Measurements from ENCODE around the gene RELL2.
"Not testable (repeated sequence)": the region's sequence is repeated elsewhere in the genome, so short reads cannot be mapped to it uniquely, and the experiment has no call there.

RELL2 gene

GRCh38 chr5:141609044-141609443 is 27.8 kb upstream of the RELL2 start:
- Histone ChIP-seq H3K9ac (ENCODE audit: low read length) (no peak overlapping the region), H3K4me1 (ENCODE audit: control insufficient read depth, insufficient read depth, low read length) (peaks cover 51% of the 10 kb centered on the region), H3K27me3 (ENCODE audit: control insufficient read depth, insufficient read depth, low read length) (no peaks in the 10 kb centered on the region), H3K36me3 (ENCODE audit: control insufficient read depth, insufficient read depth, low read length) (no peaks in the 10 kb centered on the region), H3K4me3 (ENCODE audit: low read length) (no peak overlapping the region), H3K9me3 (ENCODE audit: control insufficient read depth, low read length) (no peaks in the 10 kb centered on the region)

GRCh38 chr5:141609921-141610320 is 26.9 kb upstream of the RELL2 start:
- not testable (repeated sequence) for H3K4me3 ChIP-seq (ENCODE audit: low read length); H3K9me3 ChIP-seq (ENCODE audit: control insufficient read depth, low read length); H3K36me3 ChIP-seq (ENCODE audit: control insufficient read depth, insufficient read depth, low read length); H3K9ac ChIP-seq (ENCODE audit: low read length); H3K27me3 ChIP-seq (ENCODE audit: control insufficient read depth, insufficient read depth, low read length)
- H3K4me1 ChIP-seq (ENCODE audit: control insufficient read depth, insufficient read depth, low read length), result peaks cover 45% of the 10 kb centered on the region

- H3K9ac ChIP-seq (ENCODE audit: low read length), result no peak overlapping the region
- H3K4me1 ChIP-seq (ENCODE audit: control insufficient read depth, insufficient read depth, low read length), result peaks cover 47% of the 10 kb centered on the region
- H3K27me3 ChIP-seq (ENCODE audit: control insufficient read depth, insufficient read depth, low read length), result no peaks in the 10 kb centered on the region
- H3K4me3 ChIP-seq (ENCODE audit: low read length), result no peak overlapping the region
- H3K9me3 ChIP-seq (ENCODE audit: control insufficient read depth, low read length), result no peaks in the 10 kb centered on the region
- H3K36me3 ChIP-seq (ENCODE audit: control insufficient read depth, insufficient read depth, low read length), result no peaks in the 10 kb centered on the region
Measured at GRCh38 chr5:141611289-141611688, 25.5 kb upstream of the RELL2 start.

- H3K9me3 ChIP-seq (ENCODE audit: control insufficient read depth, low read length), result no peaks in the 10 kb centered on the region
- peaks cover 48% of the 10 kb centered on the region for H3K4me1 ChIP-seq (ENCODE audit: control insufficient read depth, insufficient read depth, low read length)
- H3K36me3 ChIP-seq (ENCODE audit: control insufficient read depth, insufficient read depth, low read length), result no peaks in the 10 kb centered on the region
- H3K27me3 ChIP-seq (ENCODE audit: control insufficient read depth, insufficient read depth, low read length), result no peaks in the 10 kb centered on the region
- H3K4me3 ChIP-seq (ENCODE audit: low read length), result no peak overlapping the region
- no peak overlapping the region for H3K9ac ChIP-seq (ENCODE audit: low read length)
Measured at GRCh38 chr5:141613344-141613743, 23.5 kb upstream of the RELL2 start.

GRCh38 chr5:141615991-141616720 is 20.6 kb upstream of the RELL2 start:
- H3K9ac ChIP-seq (ENCODE audit: low read length), result no peak overlapping the region
- H3K9me3 ChIP-seq (ENCODE audit: control insufficient read depth, low read length), result no peaks in the 10 kb centered on the region
- peaks cover 31% of the 10 kb centered on the region for H3K4me1 ChIP-seq (ENCODE audit: control insufficient read depth, insufficient read depth, low read length)
- no peak overlapping the region for H3K4me3 ChIP-seq (ENCODE audit: low read length)
- no peaks in the 10 kb centered on the region for H3K36me3 ChIP-seq (ENCODE audit: control insufficient read depth, insufficient read depth, low read length)
- no peaks in the 10 kb centered on the region for H3K27me3 ChIP-seq (ENCODE audit: control insufficient read depth, insufficient read depth, low read length)

GRCh38 chr5:141617128-141617527 is 19.7 kb upstream of the RELL2 start:
- Histone ChIP-seq H3K36me3 (ENCODE audit: control insufficient read depth, insufficient read depth, low read length) (no peaks in the 10 kb centered on the region), H3K9me3 (ENCODE audit: control insufficient read depth, low read length) (no peaks in the 10 kb centered on the region), H3K9ac (ENCODE audit: low read length) (peak overlapping the region; percentile 89), H3K4me3 (ENCODE audit: low read length) (peak overlapping the region; percentile 29), H3K4me1 (ENCODE audit: control insufficient read depth, insufficient read depth, low read length) (peaks cover 30% of the 10 kb centered on the region), H3K27me3 (ENCODE audit: control insufficient read depth, insufficient read depth, low read length) (no peaks in the 10 kb centered on the region)

DNA sequence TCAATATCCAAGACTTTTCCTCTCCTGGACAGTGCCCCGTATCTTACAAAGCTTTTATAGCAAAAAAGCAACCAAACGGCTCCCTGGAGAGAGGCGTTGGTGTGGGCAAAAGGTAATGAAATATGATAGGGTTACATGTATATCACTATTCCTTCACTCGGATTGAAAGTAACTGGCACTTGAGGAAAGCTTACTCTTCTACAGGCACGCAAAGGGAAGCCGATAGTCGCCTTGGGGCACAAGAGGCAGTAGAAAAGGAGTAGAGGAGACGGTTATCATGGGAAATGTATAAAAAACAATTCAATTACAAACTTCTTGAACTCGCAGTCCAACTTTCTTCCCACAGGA is 19.1 kb upstream of the RELL2 start:
- no peaks in the 10 kb centered on the region for H3K27me3 ChIP-seq (ENCODE audit: control insufficient read depth, insufficient read depth, low read length)
- peak overlapping the region; percentile 29 for H3K4me3 ChIP-seq (ENCODE audit: low read length)
- no peaks in the 10 kb centered on the region for H3K36me3 ChIP-seq (ENCODE audit: control insufficient read depth, insufficient read depth, low read length)
- H3K4me1 ChIP-seq (ENCODE audit: control insufficient read depth, insufficient read depth, low read length), result peaks cover 26% of the 10 kb centered on the region
- H3K9me3 ChIP-seq (ENCODE audit: control insufficient read depth, low read length), result no peaks in the 10 kb centered on the region
- H3K9ac ChIP-seq (ENCODE audit: low read length), result peak overlapping the region; percentile 89

GRCh38 chr5:141618030-141618803 is 18.6 kb upstream of the RELL2 start:
- no peaks in the 10 kb centered on the region for H3K36me3 ChIP-seq (ENCODE audit: control insufficient read depth, insufficient read depth, low read length)
- peaks cover 26% of the 10 kb centered on the region for H3K4me1 ChIP-seq (ENCODE audit: control insufficient read depth, insufficient read depth, low read length)
- peak overlapping the region; percentile 89 for H3K9ac ChIP-seq (ENCODE audit: low read length)
- H3K4me3 ChIP-seq (ENCODE audit: low read length), result peak overlapping the region; percentile 29
- H3K27me3 ChIP-seq (ENCODE audit: control insufficient read depth, insufficient read depth, low read length), result no peaks in the 10 kb centered on the region
- no peaks in the 10 kb centered on the region for H3K9me3 ChIP-seq (ENCODE audit: control insufficient read depth, low read length)

GRCh38 chr5:141618804-141619554 is 17.8 kb upstream of the RELL2 start, which contains the start of gene DIAPH1:
Gene DIAPH1 (minus strand): TSS chr5:141619000. CDS start chr5:141618914, 86 bp downstream.
- Histone ChIP-seq H3K9me3 (ENCODE audit: control insufficient read depth, low read length) (no peaks in the 10 kb centered on the region), H3K4me3 (ENCODE audit: low read length) (peak within 1 kb of the TSS; percentile 29), H3K9ac (ENCODE audit: low read length) (peak within 1 kb of the TSS; percentile 89), H3K36me3 (ENCODE audit: control insufficient read depth, insufficient read depth, low read length) (no peaks in the 10 kb centered on the region), H3K4me1 (ENCODE audit: control insufficient read depth, insufficient read depth, low read length) (peaks cover 19% of the 10 kb centered on the region), H3K27me3 (ENCODE audit: control insufficient read depth, insufficient read depth, low read length) (no peaks in the 10 kb centered on the region)

GRCh38 chr5:141623186-141623585 is 13.6 kb upstream of the RELL2 start:
- no peaks in the 10 kb centered on the region for H3K27me3 ChIP-seq (ENCODE audit: control insufficient read depth, insufficient read depth, low read length)
- H3K36me3 ChIP-seq (ENCODE audit: control insufficient read depth, insufficient read depth, low read length), result peaks cover 1% of the 10 kb centered on the region
- H3K9ac ChIP-seq (ENCODE audit: low read length), result no peak overlapping the region
- no peak overlapping the region for H3K4me3 ChIP-seq (ENCODE audit: low read length)
- H3K4me1 ChIP-seq (ENCODE audit: control insufficient read depth, insufficient read depth, low read length), result no peaks in the 10 kb centered on the region
- no peaks in the 10 kb centered on the region for H3K9me3 ChIP-seq (ENCODE audit: control insufficient read depth, low read length)

- Histone ChIP-seq H3K4me3 (ENCODE audit: low read length) (no peak overlapping the region), H3K4me1 (ENCODE audit: control insufficient read depth, insufficient read depth, low read length) (no peaks in the 10 kb centered on the region), H3K36me3 (ENCODE audit: control insufficient read depth, insufficient read depth, low read length) (peaks cover 5% of the 10 kb centered on the region), H3K27me3 (ENCODE audit: control insufficient read depth, insufficient read depth, low read length) (no peaks in the 10 kb centered on the region), H3K9me3 (ENCODE audit: control insufficient read depth, low read length) (no peaks in the 10 kb centered on the region), H3K9ac (ENCODE audit: low read length) (no peak overlapping the region)
Measured at GRCh38 chr5:141623611-141624010, 13.2 kb upstream of the RELL2 start.

Measured in mucosa of stomach (tissue), 1 donor.